HepG2 (cell line): Measurements from ENCODE around the gene PDE1C. TPM values are rescaled to one million over a fixed set of nuclear protein-coding genes. Genes with fewer than 3 reads are reported as not detected.

Source experiments
- FIP1L1 ChIP-seq: fragments of 200-400 bp; formaldehyde crosslinking; IDR thresholded peaks from 2 replicates; pipeline ENCODE4 v1.6.1; 2018; ENCODE audit warnings: low read depth, mild to moderate bottlenecking, low read length, moderate library complexity, borderline replicate concordance; ENCODE audit not compliant: insufficient read depth
- PAWR ChIP-seq: sonication (generic); formaldehyde crosslinking; IDR thresholded peaks from 2 replicates; pipeline ENCODE4 v1.4.0; 2020; ENCODE audit warnings: missing genetic modification reagents, mild to moderate bottlenecking, borderline replicate concordance
- SOX6 ChIP-seq, 2 experiments: fragments of 450-650 bp in 1 of 2; sonication (generic) in 1 of 2; formaldehyde crosslinking in 1 of 2; IDR thresholded peaks; 2 replicates each; pipeline versions ENCODE4 v1.4.0 to v1.6.1; 2017 to 2020; ENCODE audit warnings: antibody characterized with exemption in 1 of 2, mild to moderate bottlenecking in 1 of 2, missing genetic modification reagents in 1 of 2
- ZNF205 ChIP-seq: IDR thresholded peaks from 2 replicates; pipeline ENCODE4 v1.6.1; 2018; ENCODE audit warnings: missing biosample characterization, missing genetic modification reagents
- ZNF354B ChIP-seq: sonication (generic); formaldehyde crosslinking; IDR thresholded peaks from 2 replicates; pipeline ENCODE4 v1.8.0; 2022; ENCODE audit warnings: mild to moderate bottlenecking, missing genetic modification reagents
- ZNF484 ChIP-seq: sonication (generic); formaldehyde crosslinking; IDR thresholded peaks from 2 replicates; pipeline ENCODE4 v1.5.1; 2020; ENCODE audit warnings: mild to moderate bottlenecking, low read depth, missing genetic modification reagents, borderline replicate concordance
- ZNF510 ChIP-seq: sonication (generic); formaldehyde crosslinking; IDR thresholded peaks from 2 replicates; pipeline ENCODE4 v1.4.0; 2020; ENCODE audit warnings: low read depth, mild to moderate bottlenecking, missing genetic modification reagents
- ZSCAN20 ChIP-seq: sonication (generic); formaldehyde crosslinking; IDR thresholded peaks from 2 replicates; pipeline ENCODE4 v1.4.0; 2020; ENCODE audit warnings: missing genetic modification reagents, mild to moderate bottlenecking, borderline replicate concordance
- polyA plus RNA-seq, 8 experiments: library from polyadenylated mRNA; depleted of rRNA in 3 of 8; stranded (reverse) in 7 of 8; unstranded in 1 of 8; fragments of >200 nt; fragmentation: Illumina TruSeq in 4 of 8; extraction: Trizol in 4 of 8; gene quantifications; 2 replicates each; pipeline versions ENCODE4 v1.2.1 to v1.2.3, GENCODE V29; 2011 to 2016; ENCODE audit warnings: low read depth in 4 of 8, missing spikeins in 1 of 8, mixed read lengths in 1 of 8; ENCODE audit not compliant: insufficient read depth in 1 of 8
- total RNA-seq, 5 experiments: library from RNA; depleted of rRNA; stranded (reverse); fragments of >200 nt; fragmentation: Illumina TruSeq; extraction: Trizol; gene quantifications; 2 replicates each; pipeline ENCODE4 v1.2.3, GENCODE V29; 2016; ENCODE audit warnings: low read depth in 1 of 5
- TF ChIP-seq, protein P1 (sequence below): sonication (generic); formaldehyde crosslinking; IDR thresholded peaks from 2 replicates; pipeline ENCODE4 v1.4.0; 2020; ENCODE audit warnings: mild to moderate bottlenecking, missing genetic modification reagents
- TF ChIP-seq, protein P2 (sequence below): sonication (generic); formaldehyde crosslinking; IDR thresholded peaks from 2 replicates; pipeline ENCODE4 v1.4.0; 2020; ENCODE audit warnings: mild to moderate bottlenecking, missing genetic modification reagents

PDE1C gene
- total and polyA plus RNA-seq, 2 of the 13 experiments (the other 11 are each of a cell fraction or from before 2014, with no cell fraction given) = not detected

DNA sequence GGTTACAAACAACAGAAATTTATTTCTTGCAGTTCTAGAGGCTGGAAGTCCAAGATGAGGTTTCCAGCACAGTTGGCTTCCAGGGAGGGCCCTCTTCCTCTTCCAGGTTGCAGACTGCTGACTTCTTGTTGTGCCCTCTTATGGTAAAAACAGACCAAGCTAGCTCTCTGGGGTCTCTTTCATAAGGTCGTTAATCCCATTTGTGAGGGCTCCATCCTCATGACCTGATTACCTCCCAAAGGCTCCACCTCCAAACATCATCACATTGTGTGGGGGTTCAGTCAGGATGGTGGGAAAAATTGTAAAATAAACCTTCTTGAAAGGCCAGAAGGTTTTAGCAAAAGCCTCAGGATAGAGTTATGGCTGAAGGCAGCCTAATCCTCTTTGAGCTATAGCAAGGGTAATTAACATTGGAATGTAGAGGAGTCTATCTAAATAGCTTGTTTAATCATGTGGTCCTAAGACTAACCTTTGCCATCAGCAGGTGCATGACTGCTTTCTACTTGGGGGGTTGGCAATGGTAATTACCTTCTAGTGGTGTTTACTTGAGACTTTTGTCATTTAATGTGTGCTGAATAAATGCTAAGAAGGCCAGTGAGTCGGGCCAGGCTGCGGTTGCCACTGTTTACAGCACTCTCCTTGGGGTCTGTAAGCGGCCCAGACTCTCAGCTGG is 302.4 kb downstream of the PDE1C start (continued):
- TF ChIP-seq, protein P1, sequence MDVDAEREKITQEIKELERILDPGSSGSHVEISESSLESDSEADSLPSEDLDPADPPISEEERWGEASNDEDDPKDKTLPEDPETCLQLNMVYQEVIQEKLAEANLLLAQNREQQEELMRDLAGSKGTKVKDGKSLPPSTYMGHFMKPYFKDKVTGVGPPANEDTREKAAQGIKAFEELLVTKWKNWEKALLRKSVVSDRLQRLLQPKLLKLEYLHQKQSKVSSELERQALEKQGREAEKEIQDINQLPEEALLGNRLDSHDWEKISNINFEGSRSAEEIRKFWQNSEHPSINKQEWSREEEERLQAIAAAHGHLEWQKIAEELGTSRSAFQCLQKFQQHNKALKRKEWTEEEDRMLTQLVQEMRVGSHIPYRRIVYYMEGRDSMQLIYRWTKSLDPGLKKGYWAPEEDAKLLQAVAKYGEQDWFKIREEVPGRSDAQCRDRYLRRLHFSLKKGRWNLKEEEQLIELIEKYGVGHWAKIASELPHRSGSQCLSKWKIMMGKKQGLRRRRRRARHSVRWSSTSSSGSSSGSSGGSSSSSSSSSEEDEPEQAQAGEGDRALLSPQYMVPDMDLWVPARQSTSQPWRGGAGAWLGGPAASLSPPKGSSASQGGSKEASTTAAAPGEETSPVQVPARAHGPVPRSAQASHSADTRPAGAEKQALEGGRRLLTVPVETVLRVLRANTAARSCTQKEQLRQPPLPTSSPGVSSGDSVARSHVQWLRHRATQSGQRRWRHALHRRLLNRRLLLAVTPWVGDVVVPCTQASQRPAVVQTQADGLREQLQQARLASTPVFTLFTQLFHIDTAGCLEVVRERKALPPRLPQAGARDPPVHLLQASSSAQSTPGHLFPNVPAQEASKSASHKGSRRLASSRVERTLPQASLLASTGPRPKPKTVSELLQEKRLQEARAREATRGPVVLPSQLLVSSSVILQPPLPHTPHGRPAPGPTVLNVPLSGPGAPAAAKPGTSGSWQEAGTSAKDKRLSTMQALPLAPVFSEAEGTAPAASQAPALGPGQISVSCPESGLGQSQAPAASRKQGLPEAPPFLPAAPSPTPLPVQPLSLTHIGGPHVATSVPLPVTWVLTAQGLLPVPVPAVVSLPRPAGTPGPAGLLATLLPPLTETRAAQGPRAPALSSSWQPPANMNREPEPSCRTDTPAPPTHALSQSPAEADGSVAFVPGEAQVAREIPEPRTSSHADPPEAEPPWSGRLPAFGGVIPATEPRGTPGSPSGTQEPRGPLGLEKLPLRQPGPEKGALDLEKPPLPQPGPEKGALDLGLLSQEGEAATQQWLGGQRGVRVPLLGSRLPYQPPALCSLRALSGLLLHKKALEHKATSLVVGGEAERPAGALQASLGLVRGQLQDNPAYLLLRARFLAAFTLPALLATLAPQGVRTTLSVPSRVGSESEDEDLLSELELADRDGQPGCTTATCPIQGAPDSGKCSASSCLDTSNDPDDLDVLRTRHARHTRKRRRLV (CRISPR knock-in tag) = no peak
- TF ChIP-seq ZNF205 (CRISPR knock-in tag) (no peak), ZSCAN20 (CRISPR knock-in tag) (no peak), ZNF510 (CRISPR knock-in tag) (no peak), PAWR (CRISPR knock-in tag) (no peak), ZNF354B (CRISPR knock-in tag) (no peak), SOX6 (IDR thresholded peaks at IDR 0.05) (no peak), SOX6 (CRISPR knock-in tag; IDR thresholded peaks at IDR 0.05) (no peak), ZNF484 (CRISPR knock-in tag) (no peak), FIP1L1 (no peak)
- TF ChIP-seq, protein P2, sequence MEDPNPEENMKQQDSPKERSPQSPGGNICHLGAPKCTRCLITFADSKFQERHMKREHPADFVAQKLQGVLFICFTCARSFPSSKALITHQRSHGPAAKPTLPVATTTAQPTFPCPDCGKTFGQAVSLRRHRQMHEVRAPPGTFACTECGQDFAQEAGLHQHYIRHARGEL (CRISPR knock-in tag) = no peak
